Left ventricle myocardium inferior (tissue), 1 donor: ENCODE results near the gene SH3BGRL2. TPM values are rescaled to one million over a fixed set of nuclear protein-coding genes. Genes with fewer than 3 reads are reported as not detected.
A peak's percentile ranks its signal among the peaks of the same experiment; 100 is the strongest.

Experiments
- DNase-seq: peaks from one replicate; pipeline ENCODE4 v3.0.0-alpha.2; 2020
- H3K27ac ChIP-seq: fragments of 200-600 bp; replicated peaks from 2 replicates; pipeline ENCODE4 v1.8.0; 2021
- H3K27me3 ChIP-seq: fragments of 200-600 bp; 2 replicates; pipeline ENCODE4 v1.8.0; 2021; ENCODE audit warnings: low read depth
- H3K36me3 ChIP-seq: fragments of 200-600 bp; 2 replicates; pipeline ENCODE4 v1.8.0; 2021
- H3K4me1 ChIP-seq: fragments of 200-600 bp; 2 replicates; pipeline ENCODE4 v1.8.0; 2021
- H3K4me3 ChIP-seq: fragments of 200-600 bp; 2 replicates; pipeline ENCODE4 v1.8.0; 2021; ENCODE audit warnings: mild to moderate bottlenecking, moderate library complexity
- H3K9me3 ChIP-seq: fragments of 200-600 bp; replicated peaks from 2 replicates; pipeline ENCODE4 v1.8.0; 2021
- CTCF ChIP-seq: fragments of 200-600 bp; IDR thresholded peaks from 2 replicates; pipeline ENCODE4 v1.8.0; 2021; ENCODE audit warnings: antibody characterized with exemption, mild to moderate bottlenecking, borderline replicate concordance
- intact Hi-C: fragments of 100-400 bp; cut with micrococcal nuclease; formaldehyde crosslinking; loops from one replicate; pipeline ENCODE4 v1.11.0; 2022
- total RNA-seq: library from RNA; stranded (reverse); fragmentation: NEBNext Ultra II Directional; extraction: Animal tissue kit (Norgen Biotek cat#: 25700); gene quantifications from one replicate; pipeline ENCODE4 v1.2.1, GENCODE V29; 2021
- donor health status: DM: no; HTN: yes; CAD: no; lungs with severe emphysema.

The SH3BGRL2 gene
- total RNA-seq, 1 donor from 2014 or later: 5.8 TPM

- Histone ChIP-seq H3K27ac (no peak overlapping the region), H3K4me3 (no peak overlapping the region), H3K27me3 (no peaks in the 10 kb centered on the region), H3K4me1 (peaks cover 36% of the 10 kb centered on the region), H3K36me3 (peaks cover 8% of the 10 kb centered on the region), H3K9me3 (no peaks in the 10 kb centered on the region)
- DNase-seq: no peak
- no peak for TF ChIP-seq CTCF
- intact Hi-C loops: no loop called here
Measured at GRCh38 chr6:79686707-79687309, 55.7 kb downstream of the SH3BGRL2 start.

- intact Hi-C loops: no loop called here
- H3K36me3 ChIP-seq: peaks cover 5% of the 10 kb centered on the region
- no peaks in the 10 kb centered on the region for H3K9me3 ChIP-seq
- H3K27me3 ChIP-seq: no peaks in the 10 kb centered on the region
- H3K4me1 ChIP-seq: peaks cover 36% of the 10 kb centered on the region
- H3K4me3 ChIP-seq: no peak overlapping the region
- H3K27ac ChIP-seq: peak overlapping the region; percentile 1
- no peak for TF ChIP-seq CTCF
- no peak for DNase-seq
Measured at GRCh38 chr6:79687759-79688158, 56.6 kb downstream of the SH3BGRL2 start.

- peaks cover 10% of the 10 kb centered on the region for H3K4me1 ChIP-seq
- no peaks in the 10 kb centered on the region for H3K27me3 ChIP-seq
- peak overlapping the region; percentile 18 for H3K27ac ChIP-seq
- intact Hi-C loops: no loop called here
- no peak for DNase-seq
- H3K9me3 ChIP-seq: no peaks in the 10 kb centered on the region
- H3K36me3 ChIP-seq: peaks cover 5% of the 10 kb centered on the region
- no peak overlapping the region for H3K4me3 ChIP-seq
- TF ChIP-seq CTCF: no peak
Measured at GRCh38 chr6:79694156-79694555, 63.0 kb downstream of the SH3BGRL2 start.

GRCh38 chr6:79694623-79695343 is 63.7 kb downstream of the SH3BGRL2 start:
- no peaks in the 10 kb centered on the region for H3K9me3 ChIP-seq
- no peak for TF ChIP-seq CTCF
- H3K27ac ChIP-seq: peak overlapping the region; percentile 18
- no peak for DNase-seq
- peaks cover 9% of the 10 kb centered on the region for H3K36me3 ChIP-seq
- no peaks in the 10 kb centered on the region for H3K27me3 ChIP-seq
- intact Hi-C loops: no loop called here
- H3K4me1 ChIP-seq: peaks cover 10% of the 10 kb centered on the region
- H3K4me3 ChIP-seq: no peak overlapping the region

- no peak for DNase-seq
- intact Hi-C loops: no loop called here
- H3K9me3 ChIP-seq: no peaks in the 10 kb centered on the region
- no peak overlapping the region for H3K4me3 ChIP-seq
- peaks cover 15% of the 10 kb centered on the region for H3K36me3 ChIP-seq
- no peak overlapping the region for H3K27ac ChIP-seq
- no peaks in the 10 kb centered on the region for H3K27me3 ChIP-seq
- no peak for TF ChIP-seq CTCF
- H3K4me1 ChIP-seq: peaks cover 10% of the 10 kb centered on the region
Measured at GRCh38 chr6:79697430-79697829, 66.3 kb downstream of the SH3BGRL2 start.
